Measurements from ENCODE around the gene OSCP1.

The OSCP1 gene

GRCh38 chr1:36475341-36475740 is 25.1 kb upstream of the OSCP1 start:
- DNase-seq (ENCODE audit: low spot score): no peak

- no peak for DNase-seq (ENCODE audit: low spot score)
These were observed 22.4 kb upstream of the OSCP1 start for GRCh38 chr1:36472656-36473055.

- no peak for DNase-seq (ENCODE audit: low spot score)
These were observed 21.8 kb upstream of the OSCP1 start for GRCh38 chr1:36471830-36472641.

- DNase-seq (ENCODE audit: low spot score): no peak
These were observed 18.9 kb upstream of the OSCP1 start for GRCh38 chr1:36469163-36469562.

GRCh38 chr1:36467700-36468455 is 17.6 kb upstream of the OSCP1 start:
- no peak for DNase-seq (ENCODE audit: low spot score)

- no peak for DNase-seq (ENCODE audit: low spot score)
These were observed 16.8 kb upstream of the OSCP1 start for GRCh38 chr1:36467027-36467410.

GRCh38 chr1:36466370-36467026 is 16.2 kb upstream of the OSCP1 start:
- no peak for DNase-seq (ENCODE audit: low spot score)

- DNase-seq (ENCODE audit: low spot score): no peak
These were observed 15.6 kb upstream of the OSCP1 start for GRCh38 chr1:36465731-36466369.

GRCh38 chr1:36464605-36465393 is 14.5 kb upstream of the OSCP1 start:
- DNase-seq (ENCODE audit: low spot score): no peak

GRCh38 chr1:36463803-36464604 is 13.8 kb upstream of the OSCP1 start, which contains the start of gene MRPS15:
Gene MRPS15 (minus strand): TSS chr1:36464384. CDS start chr1:36464275, 109 bp downstream.
- peak; percentile 92 for DNase-seq (ENCODE audit: low spot score)

GRCh38 chr1:36463463-36463802 is 13.2 kb upstream of the OSCP1 start:
- no peak for DNase-seq (ENCODE audit: low spot score)

- no peak for DNase-seq (ENCODE audit: low spot score)
These were observed 8.7 kb upstream of the OSCP1 start for GRCh38 chr1:36458910-36459309.

GRCh38 chr1:36457691-36458090 is 7.4 kb upstream of the OSCP1 start:
- DNase-seq (ENCODE audit: low spot score): no peak

GRCh38 chr1:36456391-36456928 is 6.2 kb upstream of the OSCP1 start:
- DNase-seq (ENCODE audit: low spot score): no peak

GRCh38 chr1:36455386-36455785 is 5.1 kb upstream of the OSCP1 start:
- no peak for DNase-seq (ENCODE audit: low spot score)

GRCh38 chr1:36453600-36454388 is 3.5 kb upstream of the OSCP1 start:
- DNase-seq (ENCODE audit: low spot score): no peak

GRCh38 chr1:36453051-36453450 is 2.8 kb upstream of the OSCP1 start:
- no peak for DNase-seq (ENCODE audit: low spot score)

- no peak for DNase-seq (ENCODE audit: low spot score)
These were observed 661 bp upstream of the OSCP1 start for GRCh38 chr1:36450919-36451305.

GRCh38 chr1:36448530-36449056 is 1.7 kb downstream of the OSCP1 start:
- no peak for DNase-seq (ENCODE audit: low spot score)

Data from CD4-positive, alpha-beta T cell treated with Interleukin-15 for 4 hours (primary cell).